Stimulated activated naive CD4-positive, alpha-beta T cell (primary cell): Measurements from ENCODE around the gene PTPN7.
"Not testable (repeated sequence)": the region's sequence is repeated elsewhere in the genome, so short reads cannot be mapped to it uniquely, and the experiment has no call there.

ENCODE experiments used
- DNase-seq, 6 experiments: peaks; one replicate each; lab custom pipeline; 2025; lab: John Stamatoyannopoulos, UW

Gene PTPN7

GRCh38 chr1:202189918-202190715 lies 29.7 kb upstream of the PTPN7 start:
- no peak for DNase-seq

DNA sequence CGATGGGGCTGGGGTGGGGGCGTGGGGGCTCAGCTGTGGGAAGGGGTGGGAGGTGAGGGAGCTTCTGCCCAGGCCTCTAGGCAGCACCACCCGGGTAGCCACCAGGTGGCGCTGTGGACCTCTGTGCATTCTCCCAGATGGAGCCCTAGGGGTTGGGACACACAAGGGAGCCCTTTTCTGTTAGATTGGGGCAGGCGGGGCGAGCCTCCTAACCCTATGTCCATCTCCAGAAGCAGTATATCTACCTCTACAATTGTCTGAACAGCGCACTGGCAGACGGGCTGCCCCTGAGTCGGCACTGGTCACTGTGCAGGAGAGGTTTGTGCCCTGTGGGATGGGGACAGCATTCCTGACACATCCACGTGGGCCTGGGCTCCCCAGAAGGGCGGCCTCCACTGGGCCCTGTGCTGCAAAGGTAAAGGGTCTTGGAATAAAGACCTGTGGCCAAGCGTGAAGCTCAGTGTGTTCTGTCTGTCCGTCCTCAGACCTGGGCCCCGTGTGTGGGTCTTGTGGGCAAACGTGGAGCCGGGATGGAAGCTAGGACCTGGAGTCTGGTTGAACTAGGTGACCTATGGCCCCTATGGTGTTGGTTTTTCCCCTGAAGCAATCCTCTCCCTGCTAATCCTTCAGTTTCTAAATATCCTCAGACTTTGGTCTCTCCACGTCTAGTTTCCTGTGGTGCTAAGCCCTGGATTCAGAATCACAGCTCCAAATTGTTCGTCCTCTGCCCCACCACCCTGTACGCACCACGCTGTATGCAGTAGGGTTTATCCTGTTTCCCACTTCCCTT lies 28.8 kb upstream of the PTPN7 start:
- DNase-seq: peak; percentile 31 to 76 (median 61)

GRCh38 chr1:202187697-202188407 lies 27.4 kb upstream of the PTPN7 start:
- no peak for DNase-seq

DNA sequence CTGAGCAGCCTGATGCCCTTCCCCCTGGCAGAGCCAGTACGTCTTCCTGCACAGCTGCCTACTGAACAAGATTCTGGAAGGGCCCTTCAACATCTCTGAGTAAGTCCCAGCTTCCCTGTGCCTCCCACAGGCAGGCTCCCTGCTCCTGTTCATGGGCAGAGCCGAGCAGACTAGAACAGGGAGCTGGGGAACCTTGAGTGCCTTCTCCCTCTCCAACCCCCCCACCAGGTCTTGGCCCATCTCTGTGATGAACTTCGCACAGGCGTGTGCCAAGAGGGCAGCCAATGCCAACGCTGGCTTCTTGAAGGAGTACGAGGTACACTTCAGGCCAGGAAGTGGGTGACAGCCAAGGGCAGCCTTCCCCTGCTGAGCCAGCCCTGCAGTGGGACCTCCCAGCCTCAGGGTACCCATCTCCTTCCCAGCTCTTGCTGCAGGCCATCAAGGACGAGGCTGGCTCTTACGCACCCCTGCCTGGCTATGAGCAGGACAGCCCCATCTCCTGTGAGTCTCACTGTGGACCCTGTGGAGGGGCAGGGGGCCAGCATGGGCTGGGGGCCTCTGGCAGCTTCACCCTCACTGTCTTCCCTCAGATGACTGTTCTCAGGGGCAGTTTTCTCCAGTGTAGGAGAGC lies 26.8 kb upstream of the PTPN7 start:
- DNase-seq: no peak

GRCh38 chr1:202186327-202186726 lies 25.9 kb upstream of the PTPN7 start:
- DNase-seq: no peak

DNA sequence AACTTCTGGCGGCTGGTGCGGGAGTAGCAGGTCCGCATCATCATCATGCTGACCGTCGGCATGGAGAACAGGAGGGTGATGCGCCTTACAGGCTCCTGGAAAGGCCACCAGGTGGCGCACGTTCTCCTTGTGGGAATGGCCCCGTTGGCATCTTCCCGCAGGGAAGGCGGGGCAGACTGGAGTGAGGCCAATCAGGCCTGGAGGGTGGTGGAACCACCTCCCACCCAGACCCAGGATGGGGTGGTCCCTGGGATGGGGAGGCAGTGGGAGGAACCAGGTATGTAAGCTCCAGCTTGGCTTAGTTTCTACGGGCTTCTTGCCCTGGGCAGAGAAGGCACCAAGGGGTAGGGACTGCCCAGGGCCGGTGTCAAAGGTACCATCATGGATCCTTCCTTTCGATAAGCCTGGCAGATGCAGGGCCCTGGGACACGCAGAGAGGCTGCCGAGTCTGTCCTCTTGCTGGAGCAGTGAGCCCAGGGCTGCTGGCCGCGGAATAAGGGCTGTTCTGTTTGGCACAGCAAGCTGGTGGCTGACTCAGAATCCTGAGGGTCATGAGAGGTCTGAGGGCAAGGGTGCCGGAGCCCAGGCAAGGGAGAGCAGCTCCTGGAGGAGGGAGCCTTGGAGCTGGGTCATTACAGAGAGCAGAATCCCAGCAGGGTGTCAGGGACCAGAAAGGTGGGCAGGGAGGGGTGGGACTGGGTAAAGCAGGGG lies 24.5 kb upstream of the PTPN7 start:
- peak in 5 of 6 experiments; percentile 29 to 55 (median 45) for DNase-seq

DNA sequence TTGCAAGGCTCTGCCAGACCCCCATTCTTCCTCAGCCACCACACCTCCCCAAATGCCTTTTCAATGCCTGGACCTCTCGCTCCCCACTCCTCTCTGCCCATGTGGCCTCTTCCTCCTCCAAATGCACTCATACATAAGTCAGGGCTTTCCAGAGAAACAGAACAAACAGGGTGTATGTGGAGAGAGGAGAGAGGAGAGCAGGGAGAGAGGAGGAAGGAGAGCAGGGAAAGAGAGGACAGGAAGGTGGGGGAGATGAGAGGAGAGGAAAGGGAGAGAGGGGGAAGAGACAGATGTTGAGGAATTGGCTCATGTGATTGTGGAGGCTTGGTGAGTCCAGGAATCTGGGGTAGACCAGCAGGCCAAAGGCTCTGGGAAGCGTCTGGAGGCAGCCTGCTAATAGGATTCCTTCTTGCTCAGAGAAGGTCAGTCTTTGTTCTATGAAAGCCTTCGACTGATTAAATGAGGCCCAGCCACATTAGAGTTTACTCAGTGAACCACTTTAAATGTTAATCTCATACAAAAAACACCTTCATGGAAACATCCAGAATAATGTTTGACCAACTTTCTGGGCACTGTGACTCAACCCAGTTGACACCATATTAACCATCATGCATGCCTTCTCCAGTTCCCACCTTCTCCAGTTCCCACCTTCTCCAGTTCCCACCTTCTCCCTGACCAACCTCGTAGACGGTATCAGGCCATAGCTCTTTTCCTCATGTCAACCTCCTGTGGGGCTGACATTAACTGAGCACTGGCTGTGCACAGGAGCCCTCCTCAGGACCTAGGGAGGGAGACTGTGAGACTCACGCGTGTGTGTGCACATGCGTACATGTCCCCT lies 21.9 kb upstream of the PTPN7 start:
- DNase-seq: no peak

DNA sequence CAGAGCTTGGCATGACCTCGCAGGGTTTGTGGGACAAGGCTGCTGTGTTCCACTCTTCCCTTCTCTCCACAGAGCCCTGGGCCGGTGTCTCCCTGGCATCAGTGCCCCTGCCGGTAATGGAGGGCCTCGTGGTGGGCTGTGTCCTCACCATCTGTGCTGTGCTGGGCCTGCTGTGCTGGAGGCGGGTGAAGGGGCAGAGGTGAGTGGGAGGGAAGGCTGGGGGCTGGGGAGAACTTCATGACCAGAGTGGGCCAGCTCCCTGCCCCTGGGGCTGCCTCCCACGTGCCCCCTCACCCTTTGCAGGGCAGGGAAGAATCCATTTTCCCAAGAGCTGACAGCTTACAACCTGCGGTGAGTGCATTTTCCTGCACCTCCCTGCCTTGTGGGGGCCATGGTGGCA lies 21.2 kb upstream of the PTPN7 start:
- no peak for DNase-seq

GRCh38 chr1:202180751-202181139 lies 20.3 kb upstream of the PTPN7 start:
- not testable (repeated sequence) for DNase-seq

GRCh38 chr1:202179828-202180750 lies 19.7 kb upstream of the PTPN7 start:
- DNase-seq: no peak

DNA sequence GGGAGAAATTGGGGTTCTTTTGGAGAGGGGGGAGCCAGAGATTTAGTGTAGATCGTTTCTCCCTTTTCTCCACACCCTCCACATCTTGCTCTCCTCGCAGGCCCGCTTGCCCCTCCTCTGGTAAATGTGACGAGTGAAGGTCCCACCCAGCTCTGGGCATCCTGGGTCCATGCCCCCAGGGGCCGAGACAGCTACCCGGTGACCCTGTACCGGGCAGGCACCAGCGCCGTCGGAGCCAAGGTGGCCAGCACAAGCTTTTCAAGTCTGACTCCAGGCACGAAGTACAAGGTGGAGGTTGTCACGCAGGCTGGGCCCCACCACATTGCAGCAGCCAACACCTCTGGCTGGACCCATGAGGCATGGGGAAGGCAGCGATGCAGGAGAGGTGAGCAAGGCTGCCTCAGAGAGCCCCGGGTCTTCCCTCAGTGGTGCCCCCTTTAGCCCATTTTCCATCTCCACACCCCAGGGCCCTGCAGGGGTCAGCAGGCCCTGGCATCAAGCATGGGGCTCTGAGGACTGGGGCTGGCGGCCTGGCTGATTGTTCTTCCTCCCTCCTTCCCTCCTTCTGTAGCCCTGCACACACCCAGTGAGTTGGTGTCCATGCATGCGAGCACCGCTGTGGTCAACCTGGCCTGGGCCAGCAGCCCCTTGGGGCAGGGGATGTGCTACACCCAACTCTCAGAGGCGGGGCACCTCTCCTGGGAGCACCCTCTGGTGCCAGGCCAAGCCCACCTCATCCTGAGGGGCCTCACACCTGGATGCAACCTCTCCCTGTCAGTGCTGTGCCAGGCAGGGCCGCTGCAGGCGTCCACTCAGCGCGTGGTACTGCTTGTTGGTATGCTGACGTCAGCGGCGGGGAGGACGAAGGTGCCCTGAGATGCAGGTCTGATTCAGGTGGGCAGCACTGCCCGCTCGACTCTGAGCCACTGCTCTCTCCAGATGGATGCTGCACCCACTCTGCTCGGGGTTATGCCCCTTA lies 16.8 kb upstream of the PTPN7 start:
- no peak for DNase-seq

- no peak for DNase-seq
Observed at GRCh38 chr1:202173993-202174392, 13.6 kb upstream of the PTPN7 start.

- DNase-seq: no peak
Observed at GRCh38 chr1:202172015-202172355, 11.6 kb upstream of the PTPN7 start.

- DNase-seq: no peak
Observed at GRCh38 chr1:202171292-202172014, 11.1 kb upstream of the PTPN7 start.

DNA sequence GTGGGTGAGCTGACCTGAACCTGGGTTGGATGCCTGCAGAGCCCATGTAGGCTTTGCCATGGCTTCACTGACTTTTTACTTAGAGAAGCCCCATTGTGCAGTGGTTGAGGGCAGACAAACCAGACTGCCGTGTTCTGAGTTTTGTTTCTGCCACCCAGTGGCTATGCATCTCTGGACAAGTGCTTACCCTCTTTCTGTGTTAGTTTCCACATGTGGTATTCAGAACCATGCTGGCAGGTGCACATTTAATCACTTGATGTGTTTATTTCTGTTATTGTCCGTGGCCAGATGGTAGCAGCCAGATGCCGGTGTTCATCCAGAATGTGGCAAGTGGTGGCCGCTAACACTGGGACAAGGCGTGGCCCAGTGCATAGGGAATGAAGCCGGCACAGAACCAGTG lies 10.3 kb upstream of the PTPN7 start:
- DNase-seq: no peak

- DNase-seq: no peak
Observed at GRCh38 chr1:202168861-202169260, 8.5 kb upstream of the PTPN7 start.

GRCh38 chr1:202167708-202168415 lies 7.5 kb upstream of the PTPN7 start:
- DNase-seq: no peak
